Placental epithelial cell (primary cell): ENCODE data around the gene TACR1. TPM values are rescaled to one million over a fixed set of nuclear protein-coding genes. Genes with fewer than 3 reads are reported as not detected.

ENCODE experiments used
- small RNA-seq: library from RNA; depleted of rRNA; stranded (forward); fragments of <200 nt; gene quantifications from one replicate; pipeline ENCODE3, GENCODE V24; 2012
- total RNA-seq: library from RNA; depleted of rRNA; stranded (reverse); fragments of >200 nt; gene quantifications from 2 replicates; pipeline ENCODE4 v1.2.3, GENCODE V29; 2012

TACR1 gene
- total RNA-seq = not detected in 2 replicates

GRCh38 chr2:75199428-75200011 is at the start of gene TACR1:
Gene TACR1, minus strand, starts transcription at chr2:75199520. Its CDS starts 586 bp downstream, at chr2:75198934.

Small RNAs within 50 kb of the gene (small RNA-seq; reads per million reads assigned to genes)
- gene MIR5000 = 0.29 reads per million, percentile 5 among the genes with 10 or more reads in this experiment

Other genes starting within 250 kb of the TACR1 start
- gene POLE4, start 240.9 kb downstream of the TACR1 start, total RNA-seq = 10.8 and 18.5 TPM in 2 replicates